NCI-H345 treated with DMSO at 0.1 percent for 48 hours (cell line): ENCODE data around the gene UTRN.

Experiments
- DNase-seq: peaks from one replicate; lab custom pipeline; 2025; ENCODE audit not compliant: unreplicated experiment; lab: John Stamatoyannopoulos, UW

UTRN gene

DNA sequence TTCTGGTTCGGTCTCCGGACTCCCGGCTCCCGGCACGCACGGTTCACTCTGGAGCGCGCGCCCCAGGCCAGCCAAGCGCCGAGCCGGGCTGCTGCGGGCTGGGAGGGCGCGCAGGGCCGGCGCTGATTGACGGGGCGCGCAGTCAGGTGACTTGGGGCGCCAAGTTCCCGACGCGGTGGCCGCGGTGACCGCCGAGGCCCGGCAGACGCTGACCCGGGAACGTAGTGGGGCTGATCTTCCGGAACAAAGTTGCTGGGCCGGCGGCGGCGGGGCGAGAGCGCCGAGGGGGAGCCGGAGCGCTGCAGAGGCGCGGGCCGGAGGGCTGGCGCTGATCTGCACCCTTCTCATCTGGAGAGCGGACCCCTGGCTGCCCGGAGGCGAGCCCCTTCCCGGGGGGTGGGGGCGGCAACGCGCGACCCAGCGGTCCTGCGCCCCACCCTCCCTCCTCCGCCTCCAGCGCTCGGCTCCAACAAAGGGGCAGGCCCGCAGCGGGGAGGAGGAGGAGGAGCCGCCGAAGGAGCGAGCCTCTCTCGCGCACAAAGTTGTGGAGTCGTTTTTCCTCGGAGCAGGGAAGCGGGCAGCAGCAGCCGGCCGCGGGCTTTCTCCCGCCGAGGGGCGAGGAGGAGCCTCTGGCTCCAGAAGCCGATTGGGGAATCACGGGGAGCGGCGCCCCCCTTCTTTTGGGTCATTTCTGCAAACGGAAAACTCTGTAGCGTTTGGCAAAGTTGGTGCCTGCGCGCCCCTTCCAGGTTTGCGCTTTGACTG is at the start of gene UTRN:
UTRN (plus strand) TSS at position 553 of the 765 bp plus-strand sequence. CDS start 6,494 bp downstream, outside the sequence.
- DNase-seq = no peak

DNA sequence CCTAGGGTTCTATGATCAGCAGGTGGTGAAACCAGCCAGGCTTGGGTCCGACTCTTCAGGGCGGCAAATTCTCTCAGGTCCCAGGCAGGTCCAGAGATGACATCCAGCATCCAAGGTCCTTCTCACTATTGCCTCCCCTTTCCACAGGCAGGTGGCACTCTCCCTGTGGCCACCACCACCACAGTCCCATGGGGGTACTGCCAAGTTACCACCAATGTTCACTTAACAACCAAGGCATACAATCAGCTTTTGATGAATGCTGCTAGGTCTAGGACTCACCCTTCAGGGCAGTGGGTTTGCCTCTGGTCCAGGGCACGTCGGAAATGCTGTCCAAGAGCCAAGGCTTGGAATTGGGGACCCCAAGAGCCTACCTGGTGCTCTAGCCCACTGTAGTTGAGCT is 40.4 kb upstream of the UTRN start:
- no peak for DNase-seq

DNA sequence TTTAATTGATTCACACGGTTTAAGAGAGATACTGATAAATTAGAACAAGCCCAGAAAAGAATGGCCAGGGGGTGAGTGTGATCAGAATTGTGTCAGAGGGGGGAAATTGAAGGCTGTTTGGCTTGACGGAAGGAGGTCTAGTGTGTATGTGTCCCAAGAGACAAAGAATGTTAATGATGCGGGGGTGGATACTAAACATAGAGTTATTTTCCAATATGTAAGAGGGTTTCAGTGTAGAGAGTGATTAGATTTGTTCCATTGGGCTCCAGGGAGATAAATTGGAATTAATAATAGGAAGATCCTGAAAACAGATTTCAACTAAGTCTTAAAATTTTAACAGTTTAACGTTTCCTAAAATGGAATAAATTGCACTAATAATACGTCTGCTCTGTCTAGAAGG is 38.1 kb upstream of the UTRN start:
- no peak for DNase-seq

DNA sequence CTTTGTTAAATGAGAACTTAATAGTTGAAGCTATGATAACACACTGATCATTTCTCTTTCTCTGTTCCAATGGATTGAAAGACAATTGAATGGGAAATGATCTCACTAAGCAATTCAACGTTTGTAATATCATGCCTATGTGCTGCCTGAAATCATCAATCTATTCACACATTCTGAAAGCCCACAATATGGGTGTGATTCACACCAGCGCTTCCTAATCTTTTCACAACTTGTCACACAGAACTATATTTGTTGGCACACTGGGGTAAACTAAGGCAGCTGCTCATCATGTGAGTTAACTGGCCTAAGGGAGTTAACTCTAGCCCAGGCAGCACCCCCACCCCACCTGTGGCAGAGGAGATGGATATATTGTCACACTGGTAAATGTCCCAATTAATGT is 37.1 kb upstream of the UTRN start:
- DNase-seq = no peak

DNA sequence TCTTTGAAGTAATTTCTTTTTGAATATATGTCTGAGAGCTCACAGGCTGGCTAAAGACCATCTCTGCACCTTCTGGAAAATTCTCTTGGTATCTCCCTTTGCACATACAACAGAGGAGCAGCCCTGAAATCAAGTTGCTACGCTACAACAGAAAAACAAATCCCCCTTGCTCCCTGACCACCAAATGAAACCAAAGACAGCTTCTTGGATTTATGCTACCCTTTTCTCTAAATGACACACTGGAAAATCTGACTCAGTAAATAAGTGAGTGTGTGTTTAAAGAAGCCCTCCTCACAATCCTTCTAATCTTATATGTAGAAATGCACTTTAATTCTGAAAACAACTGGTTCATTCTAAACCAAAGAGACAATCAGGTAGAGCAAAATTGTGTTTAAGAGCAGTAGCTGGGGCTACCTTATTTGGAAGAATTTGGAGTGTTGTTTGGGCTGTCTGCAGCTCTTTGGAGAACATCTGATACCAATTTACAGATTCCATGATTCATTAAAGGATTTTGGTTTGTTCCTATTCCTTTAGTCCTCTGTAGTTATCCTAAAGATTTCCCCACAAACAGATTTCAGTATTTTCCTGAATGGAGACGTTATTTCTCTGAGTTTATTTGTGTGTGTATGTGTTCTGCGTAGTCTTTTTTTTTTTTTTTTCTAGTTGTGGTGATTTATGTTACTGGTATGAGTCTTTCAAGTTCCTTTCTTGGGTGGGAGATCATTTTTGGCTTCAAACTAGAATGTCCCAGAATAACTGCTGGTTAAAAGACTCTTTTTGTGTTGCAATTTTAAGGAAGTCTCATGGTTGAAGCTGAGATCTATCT is 36.4 kb upstream of the UTRN start:
- DNase-seq = no peak

DNA sequence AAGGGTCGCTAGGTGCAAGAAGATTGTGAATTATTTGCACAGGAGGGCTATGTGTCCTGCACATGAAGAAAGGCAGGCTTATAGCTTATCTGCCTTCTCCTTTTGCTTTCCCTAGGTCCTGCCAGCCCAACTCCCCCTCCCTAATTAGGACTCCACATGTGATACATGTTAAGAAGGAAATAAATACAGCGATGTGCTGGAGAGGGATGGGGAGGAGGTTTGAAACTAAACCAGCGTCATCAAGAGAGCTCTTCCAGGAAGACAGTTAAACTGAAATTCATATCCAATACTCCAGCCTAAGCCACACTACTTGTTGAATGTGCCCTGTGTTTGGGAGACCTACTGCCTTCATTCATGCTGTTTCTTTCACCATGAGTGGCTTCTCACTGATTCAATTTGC is 34.9 kb upstream of the UTRN start:
- no peak for DNase-seq

GRCh38 chr6:144252259-144252658 is 32.9 kb upstream of the UTRN start:
- no peak for DNase-seq

GRCh38 chr6:144259986-144260385 is 25.1 kb upstream of the UTRN start:
- DNase-seq = no peak

DNA sequence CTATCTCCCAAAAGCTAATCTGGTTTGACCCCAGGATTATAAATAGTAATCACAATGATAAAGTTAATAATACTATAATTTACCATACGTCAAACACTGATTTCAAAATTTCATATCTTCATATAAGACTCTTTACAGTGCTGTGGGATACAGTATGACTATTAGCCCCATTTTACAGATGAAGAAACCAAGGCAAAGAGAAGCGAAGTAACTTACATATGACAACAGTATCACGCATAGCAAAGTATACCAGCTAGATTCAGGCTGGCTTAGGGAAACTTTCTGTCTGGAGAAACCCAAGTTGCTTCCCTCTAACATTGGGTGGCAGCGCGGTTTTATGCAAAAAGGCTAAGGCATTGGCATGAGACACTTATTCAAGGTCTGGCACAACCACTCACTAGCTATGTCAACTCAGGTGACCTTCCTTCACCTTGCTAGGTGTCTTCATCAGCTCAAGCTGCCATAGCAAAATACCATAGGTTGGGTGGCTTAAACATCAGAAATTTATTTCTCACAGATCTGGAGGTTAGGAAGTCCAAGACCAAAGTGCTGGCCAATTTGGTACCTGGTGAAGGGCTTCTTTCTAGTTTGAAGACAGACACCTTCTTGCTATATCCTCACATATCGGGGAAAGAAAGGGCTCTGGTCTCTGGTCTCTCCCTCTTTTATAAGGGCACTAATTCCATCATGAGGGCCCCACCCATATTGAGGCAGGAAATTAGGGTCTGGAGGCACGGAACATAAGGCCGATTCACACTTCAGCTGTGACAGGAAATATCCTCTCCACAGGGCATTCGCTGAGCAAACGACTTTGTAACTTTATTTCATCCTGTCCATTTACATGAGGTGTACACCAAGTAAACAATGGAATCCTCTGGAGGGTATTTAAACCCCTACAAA is 22.4 kb upstream of the UTRN start:
- DNase-seq = no peak

- no peak for DNase-seq
Measured at GRCh38 chr6:144263786-144264185, 21.3 kb upstream of the UTRN start.

DNA sequence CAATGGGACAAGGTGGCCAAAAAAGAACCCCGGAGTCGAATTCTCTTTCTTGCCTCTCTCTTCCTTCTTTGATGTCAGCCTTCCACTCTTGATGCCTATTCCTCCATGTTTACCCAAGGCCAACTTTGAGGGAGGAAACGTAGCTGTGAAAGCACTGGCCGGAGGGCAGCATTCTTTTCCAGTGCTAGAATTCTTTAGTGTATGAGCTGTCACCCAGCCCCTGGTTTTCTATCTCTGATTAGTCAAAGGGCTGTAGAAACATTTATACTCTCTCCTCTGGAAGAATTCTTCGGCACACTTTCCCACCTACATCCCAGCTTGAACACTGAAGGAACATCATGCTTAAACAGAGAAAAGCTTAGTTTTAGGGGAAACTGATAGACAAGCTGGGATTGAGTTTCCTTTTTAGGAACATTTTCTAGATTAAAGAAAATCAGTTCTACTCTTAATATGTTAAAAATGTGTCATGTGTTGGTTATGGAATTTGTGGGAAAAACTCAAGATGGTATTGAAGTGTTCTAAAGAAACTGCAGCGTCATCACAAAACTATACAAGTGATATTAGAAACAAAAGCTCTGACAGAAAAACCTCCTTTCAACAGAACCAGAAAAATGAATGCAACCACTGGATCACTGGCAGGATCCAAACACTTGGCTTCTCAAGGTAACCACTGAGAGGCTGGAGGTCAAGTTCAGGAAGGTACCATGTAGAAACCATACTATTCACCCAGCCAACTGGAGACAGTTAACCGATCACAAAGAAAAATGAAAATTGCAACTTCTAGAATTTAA is 20.7 kb upstream of the UTRN start:
- no peak for DNase-seq

- no peak for DNase-seq
Measured at GRCh38 chr6:144265061-144265357, 20.1 kb upstream of the UTRN start.

GRCh38 chr6:144265390-144265789 is 19.7 kb upstream of the UTRN start:
- DNase-seq = no peak

DNA sequence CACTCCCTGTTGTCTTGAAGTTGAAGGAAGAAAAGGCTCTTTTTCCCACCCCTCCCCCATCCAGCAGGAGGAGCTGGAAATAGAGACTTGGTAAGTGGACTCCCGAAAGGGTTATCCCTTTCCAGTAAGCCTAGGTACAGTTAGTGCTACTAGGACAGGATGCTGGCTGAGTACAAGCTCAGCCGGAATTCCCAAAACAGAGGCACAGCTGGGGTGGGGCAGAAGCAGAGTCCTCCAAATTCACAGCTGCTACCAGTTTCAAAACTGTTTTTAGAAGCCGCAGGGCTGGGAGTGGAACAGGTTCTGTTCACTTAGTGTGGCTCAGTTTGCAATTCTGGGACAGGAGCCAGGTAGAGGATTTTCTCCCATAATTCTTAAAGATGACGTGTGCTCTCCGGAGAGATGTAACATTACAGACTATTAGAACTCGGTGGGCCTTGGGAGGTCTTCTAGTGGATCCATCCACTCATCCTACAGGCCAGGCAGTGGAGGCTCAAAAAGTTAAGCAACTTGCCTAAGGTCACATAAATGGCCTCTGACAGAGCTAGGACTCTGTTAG is 19.0 kb upstream of the UTRN start:
- no peak for DNase-seq

DNA sequence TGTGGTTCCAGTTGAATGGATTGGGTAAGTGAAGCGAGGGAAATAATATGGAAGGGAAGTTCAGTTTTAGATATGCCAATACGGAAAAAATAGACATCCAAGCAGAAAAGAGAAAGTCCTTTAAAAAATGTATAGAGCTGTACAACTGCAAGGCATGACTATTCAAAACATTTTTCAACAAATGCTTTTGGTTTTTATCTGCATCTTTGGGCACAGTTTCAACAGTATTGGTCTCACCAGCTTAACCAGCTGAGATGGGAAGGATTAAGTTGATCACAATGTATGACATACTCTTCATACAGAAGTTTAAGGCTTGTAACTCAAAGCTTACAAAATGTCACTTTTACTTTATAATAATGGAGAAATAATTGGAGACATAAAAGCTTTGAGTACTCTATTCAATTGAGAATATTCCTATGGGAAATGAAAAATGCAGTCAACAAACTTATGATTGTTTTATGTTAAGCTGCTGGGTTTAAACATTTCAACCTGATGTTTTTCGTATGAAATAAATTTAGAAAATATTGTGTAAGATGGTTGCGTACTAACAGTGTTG is 16.3 kb upstream of the UTRN start:
- no peak for DNase-seq

GRCh38 chr6:144277174-144277573 is 8.0 kb upstream of the UTRN start:
- DNase-seq = no peak

- no peak for DNase-seq
Measured at GRCh38 chr6:144277605-144278227, 7.4 kb upstream of the UTRN start.

DNA sequence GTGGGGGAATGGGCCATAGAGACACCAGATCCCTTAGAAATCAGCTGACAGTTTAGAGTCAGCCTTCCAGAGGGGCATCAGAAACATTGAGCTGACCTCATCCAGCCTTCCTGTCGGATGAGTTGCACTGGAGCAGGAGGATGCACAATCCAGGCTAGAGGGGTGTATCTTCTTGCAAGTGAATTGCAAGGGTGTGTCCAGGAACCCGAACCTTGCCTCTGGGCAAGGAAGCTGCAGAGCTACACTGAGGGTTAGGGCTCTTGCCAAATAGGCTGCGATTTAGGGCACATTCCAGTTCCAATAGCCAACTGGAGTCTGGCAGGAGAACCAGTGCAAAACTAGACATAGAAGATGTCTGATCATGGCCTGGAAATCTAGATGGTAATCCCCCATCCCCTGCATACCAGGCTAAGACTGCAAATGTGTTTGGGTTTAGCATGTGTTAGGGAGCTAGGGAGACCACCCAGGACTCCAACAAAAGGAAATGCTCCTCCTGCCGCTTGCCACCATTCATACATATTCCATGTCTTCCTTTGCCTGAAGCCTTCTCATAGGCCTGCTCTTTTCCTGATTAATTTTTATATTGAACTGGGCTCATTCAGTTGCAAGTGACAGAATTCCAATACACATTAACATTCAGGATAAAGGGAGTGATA is 6.3 kb upstream of the UTRN start:
- DNase-seq = no peak

DNA sequence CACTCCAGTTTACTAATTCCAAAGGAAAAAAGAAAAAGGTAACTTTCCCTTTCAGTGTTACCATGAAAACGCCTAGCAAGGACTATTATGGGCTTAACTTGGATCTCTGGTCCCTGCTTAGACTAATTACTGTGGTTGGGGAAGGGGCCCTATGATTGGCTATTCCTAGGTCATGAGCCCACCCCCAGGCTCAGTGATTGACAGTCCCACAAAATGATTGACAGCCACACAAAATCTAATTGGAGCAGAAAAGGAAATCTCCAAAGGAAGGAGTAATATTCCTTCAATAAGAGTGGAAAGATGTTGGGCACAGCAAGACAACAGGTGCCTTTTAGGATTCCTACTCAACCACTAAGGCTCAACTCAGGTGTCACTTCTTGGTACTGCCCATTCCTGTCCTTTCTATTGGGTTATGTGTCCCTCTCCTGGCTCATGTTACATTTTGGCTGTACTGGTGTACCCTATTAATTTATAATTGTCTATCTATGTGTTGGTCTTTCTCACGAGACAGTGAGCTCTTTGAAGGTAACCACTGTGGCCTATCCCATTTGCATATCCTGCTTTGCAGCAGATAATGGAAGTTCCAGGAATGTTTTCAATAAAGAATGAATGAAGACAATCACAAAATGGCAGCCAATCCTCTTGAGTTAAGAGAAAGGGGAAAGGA is 5.5 kb upstream of the UTRN start:
- DNase-seq = no peak
